ENCODE measurements around the gene OOSP4A. TPM values are rescaled to one million over a fixed set of nuclear protein-coding genes. Genes with fewer than 3 reads are reported as not detected.

Gene OOSP4A
- not detected for polyA plus RNA-seq (2013, experiment 1 of 4)
- polyA plus RNA-seq (2013, experiment 2 of 4), result not detected
- not detected for polyA plus RNA-seq (2013, experiment 3 of 4)
- polyA plus RNA-seq (2013, experiment 4 of 4), result not detected

GRCh38 chr11:59963733-59964132 lies at the start of gene OOSP4A:
OOSP4A (plus strand) TSS chr11:59964033; CDS start chr11:59964033, 0 bp downstream.
- Histone ChIP-seq H3K27me3 (ENCODE audit: control insufficient read depth, insufficient read depth, low read length, poor library complexity, severe bottlenecking) (no peaks in the 10 kb centered on the region), H3K36me3 (ENCODE audit: control insufficient read depth, insufficient read depth, low read length) (no peaks in the 10 kb centered on the region), H3K9me3 (ENCODE audit: control insufficient read depth, low read length) (no peaks in the 10 kb centered on the region), H3K4me3 (ENCODE audit: insufficient read depth, low read depth, low read length) (no peak within 1 kb of the TSS), H3K4me1 (ENCODE audit: control insufficient read depth, insufficient read depth, low read length) (no peaks in the 10 kb centered on the region), H3K27ac (ENCODE audit: insufficient read depth, low read depth, low read length, poor library complexity, severe bottlenecking) (no peak within 1 kb of the TSS)
- WGBS, 2 experiments, result 92 to 93% methylated on average over 3 of the region's 3 CpGs

DNA sequence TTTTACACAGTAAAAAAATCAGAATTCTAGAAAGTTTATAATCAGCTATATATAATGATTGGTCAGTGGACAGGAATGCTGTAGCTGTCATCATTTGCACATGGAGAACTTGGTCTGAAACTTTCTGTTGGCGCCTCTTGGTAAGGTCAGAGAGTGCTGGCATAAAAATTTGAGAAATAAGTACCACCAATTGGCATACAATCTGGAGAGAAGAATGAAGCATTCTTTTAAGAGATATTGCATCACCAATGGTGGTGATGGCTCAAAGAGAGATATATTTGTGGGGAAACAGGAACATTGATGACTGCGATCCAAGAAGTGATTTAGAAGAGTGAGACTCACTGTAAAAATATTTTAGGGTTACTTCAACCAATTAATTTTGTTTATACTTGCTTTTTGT lies 45.4 kb upstream of the OOSP4A start:
- Histone ChIP-seq H3K27ac (ENCODE audit: insufficient read depth, low read depth, low read length, poor library complexity, severe bottlenecking) (no peak overlapping the region), H3K36me3 (ENCODE audit: control insufficient read depth, insufficient read depth, low read length) (no peaks in the 10 kb centered on the region), H3K4me3 (ENCODE audit: insufficient read depth, low read depth, low read length) (no peak overlapping the region), H3K27me3 (ENCODE audit: control insufficient read depth, insufficient read depth, low read length, poor library complexity, severe bottlenecking) (no peaks in the 10 kb centered on the region), H3K4me1 (ENCODE audit: control insufficient read depth, insufficient read depth, low read length) (no peaks in the 10 kb centered on the region), H3K9me3 (ENCODE audit: control insufficient read depth, low read length) (no peaks in the 10 kb centered on the region)
- WGBS, 2 experiments, result 79 to 96% methylated on average over 2 of the region's 2 CpGs

DNA sequence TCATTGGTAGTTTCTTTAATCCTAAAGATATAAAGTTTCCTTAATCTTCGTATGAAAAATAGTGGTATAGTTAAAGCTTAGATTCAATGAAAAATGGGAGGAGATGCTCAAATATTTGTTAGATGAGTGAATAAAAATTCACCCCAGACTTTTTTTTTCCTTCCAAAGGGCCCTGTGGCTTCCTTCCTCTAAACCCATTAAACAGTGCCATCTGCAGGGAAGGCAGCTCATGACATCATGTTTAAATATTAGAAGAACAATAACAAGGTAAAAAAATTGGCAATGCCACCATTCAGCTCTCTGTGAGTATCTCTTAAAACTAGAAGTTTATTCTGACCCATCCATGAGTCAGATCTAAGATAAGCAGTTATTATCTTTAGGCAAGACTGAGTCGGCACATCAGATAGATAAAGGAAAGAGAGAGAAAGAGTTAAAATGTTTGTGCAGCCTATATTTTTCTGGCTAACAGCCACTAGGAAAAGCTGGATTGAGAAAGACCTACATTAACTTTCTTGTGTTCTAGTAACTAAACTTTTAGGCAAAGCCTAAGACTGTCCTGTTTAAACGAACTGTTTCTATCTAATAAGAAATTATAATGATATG lies 44.7 kb upstream of the OOSP4A start:
- Histone ChIP-seq H3K27ac (ENCODE audit: insufficient read depth, low read depth, low read length, poor library complexity, severe bottlenecking) (no peak overlapping the region), H3K27me3 (ENCODE audit: control insufficient read depth, insufficient read depth, low read length, poor library complexity, severe bottlenecking) (no peaks in the 10 kb centered on the region), H3K4me1 (ENCODE audit: control insufficient read depth, insufficient read depth, low read length) (no peaks in the 10 kb centered on the region), H3K9me3 (ENCODE audit: control insufficient read depth, low read length) (no peaks in the 10 kb centered on the region), H3K36me3 (ENCODE audit: control insufficient read depth, insufficient read depth, low read length) (no peaks in the 10 kb centered on the region), H3K4me3 (ENCODE audit: insufficient read depth, low read depth, low read length) (no peak overlapping the region)
- WGBS, 2 experiments, result 68 to 85% methylated on average over 1 to 3 of the region's 3 CpGs

DNA sequence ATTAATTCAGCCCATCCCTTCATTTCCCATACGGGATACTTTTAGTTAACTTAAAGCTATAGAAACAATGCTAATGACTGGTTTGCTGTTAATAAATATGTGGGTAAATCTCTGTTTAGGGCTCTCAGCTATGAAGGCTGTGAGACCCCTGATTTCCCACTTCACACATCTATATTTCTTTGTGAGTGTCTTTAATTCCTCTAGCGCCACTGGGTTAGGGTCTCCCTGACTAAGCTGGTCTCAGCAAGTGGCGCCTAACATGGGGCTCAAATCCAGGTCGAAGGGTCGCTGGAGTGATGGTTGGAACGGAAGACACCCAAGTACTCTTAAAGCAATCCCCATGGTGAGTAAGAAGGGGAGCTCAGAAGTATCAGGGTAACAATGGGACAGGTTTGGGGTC lies 40.0 kb upstream of the OOSP4A start:
- Histone ChIP-seq H3K27ac (ENCODE audit: insufficient read depth, low read depth, low read length, poor library complexity, severe bottlenecking) (no peak overlapping the region), H3K9me3 (ENCODE audit: control insufficient read depth, low read length) (no peaks in the 10 kb centered on the region), H3K4me1 (ENCODE audit: control insufficient read depth, insufficient read depth, low read length) (no peaks in the 10 kb centered on the region), H3K36me3 (ENCODE audit: control insufficient read depth, insufficient read depth, low read length) (no peaks in the 10 kb centered on the region), H3K27me3 (ENCODE audit: control insufficient read depth, insufficient read depth, low read length, poor library complexity, severe bottlenecking) (no peaks in the 10 kb centered on the region), H3K4me3 (ENCODE audit: insufficient read depth, low read depth, low read length) (no peak overlapping the region)
- WGBS, 2 experiments, result 94 to 98% methylated on average over 5 to 6 of the region's 6 CpGs

DNA sequence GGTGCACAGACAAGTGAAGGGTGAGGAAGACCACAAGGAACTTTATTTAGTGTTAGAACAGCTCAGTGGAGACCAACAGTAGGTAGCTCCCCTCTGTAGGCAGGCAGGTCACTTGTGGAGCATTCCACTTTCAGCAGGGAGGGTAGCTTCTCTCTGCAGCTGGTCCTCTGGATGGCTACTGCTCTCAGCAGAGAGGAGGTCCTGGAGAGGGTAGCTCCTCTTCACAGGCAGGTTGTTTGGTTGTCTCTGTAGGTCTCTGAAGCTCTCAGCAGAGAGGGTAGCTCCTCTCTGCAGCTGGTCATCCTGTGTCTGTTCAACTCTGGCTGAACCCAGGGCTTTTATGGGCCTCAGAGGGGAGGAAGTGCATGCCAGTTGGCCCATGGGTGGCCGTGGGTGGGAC lies 32.1 kb upstream of the OOSP4A start:
- Histone ChIP-seq H3K4me3 (ENCODE audit: insufficient read depth, low read depth, low read length) (no peak overlapping the region), H3K27me3 (ENCODE audit: control insufficient read depth, insufficient read depth, low read length, poor library complexity, severe bottlenecking) (no peaks in the 10 kb centered on the region), H3K36me3 (ENCODE audit: control insufficient read depth, insufficient read depth, low read length) (no peaks in the 10 kb centered on the region), H3K9me3 (ENCODE audit: control insufficient read depth, low read length) (peaks cover 3% of the 10 kb centered on the region), H3K27ac (ENCODE audit: insufficient read depth, low read depth, low read length, poor library complexity, severe bottlenecking) (no peak overlapping the region), H3K4me1 (ENCODE audit: control insufficient read depth, insufficient read depth, low read length) (no peaks in the 10 kb centered on the region)
- WGBS, 2 experiments, result 89 to 97% methylated on average over 1 of the region's 1 CpG

- H3K4me1 ChIP-seq (ENCODE audit: control insufficient read depth, insufficient read depth, low read length), result no peaks in the 10 kb centered on the region
- H3K27ac ChIP-seq (ENCODE audit: insufficient read depth, low read depth, low read length, poor library complexity, severe bottlenecking), result no peak within 1 kb of the TSS
- no peaks in the 10 kb centered on the region for H3K9me3 ChIP-seq (ENCODE audit: control insufficient read depth, low read length)
- H3K27me3 ChIP-seq (ENCODE audit: control insufficient read depth, insufficient read depth, low read length, poor library complexity, severe bottlenecking), result no peaks in the 10 kb centered on the region
- 85 to 98% methylated on average over 1 to 2 of the region's 2 CpGs for WGBS, 2 experiments
- no peak within 1 kb of the TSS for H3K4me3 ChIP-seq (ENCODE audit: insufficient read depth, low read depth, low read length)
- no peaks in the 10 kb centered on the region for H3K36me3 ChIP-seq (ENCODE audit: control insufficient read depth, insufficient read depth, low read length)
These were observed 25.7 kb upstream of the OOSP4A start, which contains the start of gene OOSP1 for GRCh38 chr11:59938132-59938531. OOSP1 (plus strand) TSS chr11:59938432; CDS start chr11:59938455, 23 bp downstream.

DNA sequence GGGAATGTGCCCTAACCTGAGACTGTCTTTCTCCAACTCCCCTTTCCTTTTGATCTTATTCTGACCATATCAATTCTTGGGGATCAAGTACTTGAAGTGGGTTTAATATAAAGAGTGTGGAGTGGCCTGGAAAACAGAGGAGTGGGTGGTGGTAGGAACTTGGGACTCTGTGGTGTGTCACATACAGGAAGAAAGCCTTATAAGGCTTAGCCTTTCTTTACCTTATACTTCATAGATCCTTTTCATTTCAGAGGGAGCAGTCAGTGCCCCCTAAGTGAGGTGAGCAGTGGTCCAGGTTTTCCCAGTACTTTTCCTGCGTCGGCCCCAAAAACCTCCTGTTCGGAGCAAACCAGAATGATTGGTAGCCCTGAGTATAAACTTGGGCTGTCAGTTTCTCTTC lies 25.1 kb upstream of the OOSP4A start:
- H3K27me3 ChIP-seq (ENCODE audit: control insufficient read depth, insufficient read depth, low read length, poor library complexity, severe bottlenecking), result no peaks in the 10 kb centered on the region
- H3K4me3 ChIP-seq (ENCODE audit: insufficient read depth, low read depth, low read length), result no peak overlapping the region
- H3K27ac ChIP-seq (ENCODE audit: insufficient read depth, low read depth, low read length, poor library complexity, severe bottlenecking), result no peak overlapping the region
- H3K4me1 ChIP-seq (ENCODE audit: control insufficient read depth, insufficient read depth, low read length), result no peaks in the 10 kb centered on the region
- no peaks in the 10 kb centered on the region for H3K36me3 ChIP-seq (ENCODE audit: control insufficient read depth, insufficient read depth, low read length)
- 89 to 94% methylated on average over 3 of the region's 3 CpGs for WGBS, 2 experiments
- no peaks in the 10 kb centered on the region for H3K9me3 ChIP-seq (ENCODE audit: control insufficient read depth, low read length)

GRCh38 chr11:59939482-59939881 lies 24.4 kb upstream of the OOSP4A start:
- 89 to 91% methylated on average over 2 of the region's 2 CpGs for WGBS, 2 experiments
- no peak overlapping the region for H3K27ac ChIP-seq (ENCODE audit: insufficient read depth, low read depth, low read length, poor library complexity, severe bottlenecking)
- H3K4me1 ChIP-seq (ENCODE audit: control insufficient read depth, insufficient read depth, low read length), result no peaks in the 10 kb centered on the region

DNA sequence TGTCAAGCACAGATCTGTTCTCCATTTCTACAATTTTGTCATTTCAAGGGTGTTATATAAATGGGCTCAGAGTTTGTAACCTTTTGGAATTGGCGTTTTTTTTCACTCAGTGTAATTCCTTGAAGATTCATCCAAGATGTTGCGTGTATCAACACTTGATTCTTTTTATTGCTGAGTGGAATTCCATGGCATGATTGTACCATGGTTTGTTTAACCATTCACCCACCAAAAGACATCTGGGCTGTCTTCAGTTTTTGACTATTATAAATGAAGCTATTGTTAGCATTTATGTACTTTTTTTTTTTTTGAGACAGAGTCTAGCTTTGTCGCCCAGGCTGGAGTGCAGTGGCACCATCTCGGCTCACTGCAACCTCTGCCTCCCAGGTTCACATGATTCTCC lies 22.7 kb upstream of the OOSP4A start:
- Histone ChIP-seq H3K27me3 (ENCODE audit: control insufficient read depth, insufficient read depth, low read length, poor library complexity, severe bottlenecking) (no peaks in the 10 kb centered on the region), H3K27ac (ENCODE audit: insufficient read depth, low read depth, low read length, poor library complexity, severe bottlenecking) (no peak overlapping the region), H3K36me3 (ENCODE audit: control insufficient read depth, insufficient read depth, low read length) (no peaks in the 10 kb centered on the region), H3K9me3 (ENCODE audit: control insufficient read depth, low read length) (no peaks in the 10 kb centered on the region), H3K4me1 (ENCODE audit: control insufficient read depth, insufficient read depth, low read length) (no peaks in the 10 kb centered on the region), H3K4me3 (ENCODE audit: insufficient read depth, low read depth, low read length) (no peak overlapping the region)
- 92 to 94% methylated on average over 4 of the region's 4 CpGs for WGBS, 2 experiments

More at GRCh38 chr11:59939482-59939881, 24.4 kb upstream of the OOSP4A start:
- H3K4me3 ChIP-seq (ENCODE audit: insufficient read depth, low read depth, low read length), result no peak overlapping the region
- no peaks in the 10 kb centered on the region for H3K27me3 ChIP-seq (ENCODE audit: control insufficient read depth, insufficient read depth, low read length, poor library complexity, severe bottlenecking)
- no peaks in the 10 kb centered on the region for H3K36me3 ChIP-seq (ENCODE audit: control insufficient read depth, insufficient read depth, low read length)
- no peaks in the 10 kb centered on the region for H3K9me3 ChIP-seq (ENCODE audit: control insufficient read depth, low read length)

GRCh38 chr11:59943997-59944714 lies 19.7 kb upstream of the OOSP4A start:
- Histone ChIP-seq H3K4me3 (ENCODE audit: insufficient read depth, low read depth, low read length) (no peak overlapping the region), H3K4me1 (ENCODE audit: control insufficient read depth, insufficient read depth, low read length) (no peaks in the 10 kb centered on the region)

More at GRCh38 chr11:59943997-59944714, 19.7 kb upstream of the OOSP4A start:
- Histone ChIP-seq H3K27me3 (ENCODE audit: control insufficient read depth, insufficient read depth, low read length, poor library complexity, severe bottlenecking) (no peaks in the 10 kb centered on the region), H3K36me3 (ENCODE audit: control insufficient read depth, insufficient read depth, low read length) (no peaks in the 10 kb centered on the region), H3K27ac (ENCODE audit: insufficient read depth, low read depth, low read length, poor library complexity, severe bottlenecking) (no peak overlapping the region), H3K9me3 (ENCODE audit: control insufficient read depth, low read length) (no peaks in the 10 kb centered on the region)
- WGBS, 2 experiments, result 81 to 97% methylated on average over 1 to 2 of the region's 3 CpGs
